ENCODE results near the gene SIM1. TPM values are rescaled to one million over a fixed set of nuclear protein-coding genes. Genes with fewer than 3 reads are reported as not detected.

SIM1 gene
- polyA plus RNA-seq, 1 experiment: 32.9 TPM

DNA sequence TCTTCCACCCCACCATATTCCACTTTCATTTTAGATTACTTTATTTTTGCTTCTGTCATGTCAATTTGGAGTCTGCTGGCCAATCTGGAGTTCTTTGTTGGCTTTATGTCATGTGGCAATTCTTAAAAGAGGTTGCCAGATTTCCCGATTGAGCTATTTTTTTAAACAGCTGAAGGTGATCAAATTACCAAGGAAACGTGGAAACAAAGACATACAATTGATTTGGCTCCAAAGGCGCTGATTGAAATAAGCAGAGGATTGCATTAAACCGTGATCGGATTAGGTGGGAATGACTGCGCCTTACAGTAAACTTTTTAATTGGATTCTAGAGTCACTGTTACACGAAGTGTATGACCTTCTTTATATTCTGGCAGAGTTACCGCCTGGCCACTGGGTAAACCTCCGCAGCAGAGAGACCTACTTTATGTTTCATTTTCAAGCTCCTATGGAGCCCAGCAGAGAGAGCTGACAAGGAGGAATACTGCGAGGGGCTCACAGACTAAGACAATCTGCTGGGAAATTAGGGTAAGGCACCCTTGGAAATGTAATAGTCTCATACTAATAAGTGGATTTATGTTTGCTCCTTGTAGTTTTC is 37.9 kb downstream of the SIM1 start:
- ChIA-PET POLR2A (no interaction called here), CTCF (interaction anchor here (0.8 to 1.1 kb wide), 3 partner anchors 8 to 905 kb away, joined by 3 read pairs; no protein-coding TSS in a partner anchor)
- Histone ChIP-seq H3K4me3 (ENCODE audit: low read depth, low read length) (no peak overlapping the region), H3K36me3 (ENCODE audit: control insufficient read depth, insufficient read depth, low read length) (no peaks in the 10 kb centered on the region; the same call in 1 of the 2 replicates), H3K27me3 (ENCODE audit: control insufficient read depth, insufficient read depth, low read length) (no peaks in the 10 kb centered on the region)
- DNase-seq (ENCODE audit: low read depth): no peak
- TF ChIP-seq, protein P1, sequence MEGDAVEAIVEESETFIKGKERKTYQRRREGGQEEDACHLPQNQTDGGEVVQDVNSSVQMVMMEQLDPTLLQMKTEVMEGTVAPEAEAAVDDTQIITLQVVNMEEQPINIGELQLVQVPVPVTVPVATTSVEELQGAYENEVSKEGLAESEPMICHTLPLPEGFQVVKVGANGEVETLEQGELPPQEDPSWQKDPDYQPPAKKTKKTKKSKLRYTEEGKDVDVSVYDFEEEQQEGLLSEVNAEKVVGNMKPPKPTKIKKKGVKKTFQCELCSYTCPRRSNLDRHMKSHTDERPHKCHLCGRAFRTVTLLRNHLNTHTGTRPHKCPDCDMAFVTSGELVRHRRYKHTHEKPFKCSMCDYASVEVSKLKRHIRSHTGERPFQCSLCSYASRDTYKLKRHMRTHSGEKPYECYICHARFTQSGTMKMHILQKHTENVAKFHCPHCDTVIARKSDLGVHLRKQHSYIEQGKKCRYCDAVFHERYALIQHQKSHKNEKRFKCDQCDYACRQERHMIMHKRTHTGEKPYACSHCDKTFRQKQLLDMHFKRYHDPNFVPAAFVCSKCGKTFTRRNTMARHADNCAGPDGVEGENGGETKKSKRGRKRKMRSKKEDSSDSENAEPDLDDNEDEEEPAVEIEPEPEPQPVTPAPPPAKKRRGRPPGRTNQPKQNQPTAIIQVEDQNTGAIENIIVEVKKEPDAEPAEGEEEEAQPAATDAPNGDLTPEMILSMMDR (IDR thresholded peaks at IDR 0.05; ENCODE audit: insufficient read depth, low read depth, low read length): no peak

DNA sequence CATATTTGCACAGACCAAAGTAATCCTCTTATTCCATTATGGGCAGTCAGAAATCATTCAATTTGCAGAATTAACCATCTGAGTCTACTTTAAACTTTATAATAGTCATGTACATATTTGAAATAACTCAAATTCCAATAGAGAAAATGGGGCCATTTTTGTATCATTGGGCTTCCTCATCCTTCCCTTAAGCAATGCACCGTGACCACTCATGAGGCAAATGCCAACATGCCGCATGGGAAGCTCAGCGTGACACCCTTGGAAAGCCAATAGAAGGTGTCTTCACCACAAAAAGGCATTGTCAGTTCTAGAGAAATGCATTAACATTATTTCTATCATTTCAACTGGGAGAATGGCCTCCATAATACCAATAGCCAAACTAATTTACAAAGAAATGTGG is 38.5 kb downstream of the SIM1 start:
- Histone ChIP-seq H3K4me3 (ENCODE audit: low read depth, low read length) (no peak overlapping the region), H3K36me3 (ENCODE audit: control insufficient read depth, insufficient read depth, low read length) (no peaks in the 10 kb centered on the region; the same call in 1 of the 2 replicates), H3K27me3 (ENCODE audit: control insufficient read depth, insufficient read depth, low read length) (no peaks in the 10 kb centered on the region)
- ChIA-PET POLR2A (no interaction called here), CTCF (interaction anchor here (0.8 to 1.2 kb wide), 4 partner anchors 8 to 904 kb away, joined by 3 read pairs; no protein-coding TSS in a partner anchor)
- no peak for DNase-seq (ENCODE audit: low read depth)
- TF ChIP-seq, protein P1 (IDR thresholded peaks at IDR 0.05; ENCODE audit: insufficient read depth, low read depth, low read length): no peak

DNA sequence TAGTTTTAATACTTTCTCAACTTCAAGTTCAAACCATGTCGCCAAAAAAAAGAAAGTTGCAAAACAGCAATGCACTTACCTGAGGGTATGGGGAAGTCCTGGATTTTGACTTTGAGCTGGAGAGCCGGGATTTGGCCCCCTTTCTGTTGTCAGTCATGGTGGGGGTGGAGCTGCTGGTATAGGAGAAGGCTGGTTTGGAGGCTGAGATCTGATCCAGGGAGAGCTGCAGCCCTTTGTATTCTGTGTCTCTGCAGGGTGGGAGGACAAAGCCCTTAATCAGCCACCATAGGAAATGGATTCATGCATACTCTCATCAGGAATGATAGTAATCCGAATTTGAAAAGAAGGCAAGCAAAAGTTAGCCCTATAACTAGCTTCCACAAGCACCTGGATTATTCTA is 44.0 kb downstream of the SIM1 start:
- H3K27me3 ChIP-seq (ENCODE audit: control insufficient read depth, insufficient read depth, low read length): no peaks in the 10 kb centered on the region
- ChIA-PET POLR2A (no interaction called here), CTCF (interaction anchor here (0.6 kb wide), 1 partner anchor 310 kb away, joined by 4 read pairs; no protein-coding TSS in a partner anchor)
- TF ChIP-seq, protein P1 (IDR thresholded peaks at IDR 0.05; ENCODE audit: insufficient read depth, low read depth, low read length): no peak
- H3K36me3 ChIP-seq (ENCODE audit: control insufficient read depth, insufficient read depth, low read length): peaks cover 12% of the 10 kb centered on the region
- no peak for DNase-seq (ENCODE audit: low read depth)
- H3K4me3 ChIP-seq (ENCODE audit: low read depth, low read length): no peak overlapping the region

DNA sequence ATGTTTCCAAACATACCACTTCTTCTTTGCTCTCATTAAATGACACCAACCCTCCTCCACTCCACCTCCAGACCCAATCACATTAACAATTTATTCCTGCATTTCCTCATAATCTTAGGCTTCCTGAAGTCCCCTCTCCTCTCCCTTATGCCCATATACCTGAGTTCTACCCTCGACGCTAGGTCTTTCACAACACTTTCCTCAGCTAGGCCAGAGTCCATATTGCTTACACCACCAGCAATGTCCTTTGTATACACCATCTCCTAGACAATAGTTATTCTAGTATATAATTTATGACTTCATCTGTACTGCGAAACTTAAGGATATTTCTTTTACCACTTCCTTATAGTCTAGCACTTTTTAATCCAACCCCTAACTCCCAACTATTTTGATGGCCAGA is 47.7 kb downstream of the SIM1 start:
- ChIA-PET POLR2A (no interaction called here), CTCF (interaction anchor here (0.6 kb wide), 2 partner anchors 18 to 559 kb away, joined by 3 to 4 read pairs; no protein-coding TSS in a partner anchor)
- no peaks in the 10 kb centered on the region for H3K27me3 ChIP-seq (ENCODE audit: control insufficient read depth, insufficient read depth, low read length)
- TF ChIP-seq, protein P1 (IDR thresholded peaks at IDR 0.05; ENCODE audit: insufficient read depth, low read depth, low read length): no peak
- H3K4me3 ChIP-seq (ENCODE audit: low read depth, low read length): no peak overlapping the region
- DNase-seq (ENCODE audit: low read depth): no peak
- peaks cover 17% of the 10 kb centered on the region for H3K36me3 ChIP-seq (ENCODE audit: control insufficient read depth, insufficient read depth, low read length)

DNA sequence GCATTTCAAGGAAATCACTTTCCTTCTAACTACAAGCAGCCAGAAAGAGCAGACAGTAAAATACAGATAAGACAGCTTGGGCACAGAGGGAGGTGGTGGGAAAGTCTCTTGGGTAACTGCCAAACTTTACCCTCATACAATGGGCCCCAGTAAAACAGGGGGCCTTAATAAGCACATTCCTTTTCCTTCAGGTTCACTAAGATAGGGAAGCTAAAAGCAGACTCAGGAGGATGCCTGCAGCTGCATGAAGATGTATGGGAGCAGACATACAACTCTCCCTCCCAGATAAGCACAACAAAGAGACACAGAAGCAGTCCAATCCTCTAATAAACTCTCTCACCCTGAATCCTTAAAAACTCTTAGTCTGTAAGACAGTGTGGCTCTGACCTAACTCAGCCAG is 49.0 kb downstream of the SIM1 start:
- peaks cover 18% of the 10 kb centered on the region for H3K36me3 ChIP-seq (ENCODE audit: control insufficient read depth, insufficient read depth, low read length)
- DNase-seq (ENCODE audit: low read depth): no peak
- no peak overlapping the region for H3K4me3 ChIP-seq (ENCODE audit: low read depth, low read length)
- ChIA-PET CTCF (interaction anchor here (0.8 kb wide), 1 partner anchor 11 kb away, joined by 3 read pairs; no protein-coding TSS in a partner anchor), POLR2A (no interaction called here)
- TF ChIP-seq, protein P1 (IDR thresholded peaks at IDR 0.05; ENCODE audit: insufficient read depth, low read depth, low read length): no peak
- no peaks in the 10 kb centered on the region for H3K27me3 ChIP-seq (ENCODE audit: control insufficient read depth, insufficient read depth, low read length)

Data from BJ (cell line).